Measurements from ENCODE around the gene GARNL3. TPM values are rescaled to one million over a fixed set of nuclear protein-coding genes. Genes with fewer than 3 reads are reported as not detected.

GARNL3 gene
- total RNA-seq, 2 donors from 2014 or later = 2.0 to 2.5 TPM

GRCh38 chr9:127314911-127315310, 50.3 kb downstream of the GARNL3 start:
- no peak for DNase-seq

DNA sequence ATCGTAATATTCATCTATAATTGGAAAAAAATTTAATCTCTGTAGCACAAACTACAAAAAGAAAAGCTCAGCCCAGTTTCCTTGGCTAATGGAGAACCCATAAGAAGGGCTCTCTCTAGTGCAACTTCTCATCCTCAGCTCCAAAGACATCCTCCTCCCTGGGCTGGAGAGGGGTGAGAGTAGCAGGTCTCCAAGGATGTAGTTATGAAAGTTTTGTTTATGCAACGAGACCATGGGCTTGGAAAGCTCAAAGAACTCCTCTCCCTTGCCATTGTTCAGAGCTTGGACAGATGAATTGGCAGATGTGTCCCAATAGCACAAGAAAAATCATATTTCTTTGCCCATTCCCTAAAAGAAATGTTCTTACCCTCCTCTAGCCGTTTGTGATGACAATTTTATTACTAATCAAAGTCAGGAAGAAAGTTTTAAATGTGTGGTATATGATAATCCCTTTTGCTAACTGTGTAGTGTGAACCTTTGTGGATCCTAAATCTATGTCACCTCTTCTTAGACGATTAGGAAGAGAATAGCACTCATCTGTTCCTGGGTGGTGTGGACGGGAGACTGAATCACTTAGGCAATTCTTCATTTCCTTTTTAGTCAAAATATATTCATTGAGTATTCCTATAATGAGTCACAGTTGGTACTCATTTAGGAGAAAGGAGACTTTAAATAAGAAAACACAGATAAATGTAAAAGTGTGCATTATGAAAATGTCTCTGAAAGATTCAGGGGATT, 52.2 kb downstream of the GARNL3 start:
- H3K9me3 ChIP-seq (ENCODE audit: control insufficient read depth, low read length, poor library complexity, severe bottlenecking) = no peaks in the 10 kb centered on the region
- ATAC-seq = no peak
- H3K4me1 Mint-ChIP-seq = no peaks in the 10 kb centered on the region
- DNase-seq = no peak
- H3K27ac Mint-ChIP-seq = no peak overlapping the region
- peaks cover 10% of the 10 kb centered on the region for H3K27me3 Mint-ChIP-seq
- H3K36me3 Mint-ChIP-seq (ENCODE audit: low read depth) = peaks cover 7% of the 10 kb centered on the region
- no peak overlapping the region for H3K4me3 Mint-ChIP-seq

More at GRCh38 chr9:127314911-127315310, 50.3 kb downstream of the GARNL3 start:
- H3K9me3 ChIP-seq (ENCODE audit: control insufficient read depth, low read length, poor library complexity, severe bottlenecking) = no peaks in the 10 kb centered on the region
- no peak overlapping the region for H3K27ac Mint-ChIP-seq
- no peaks in the 10 kb centered on the region for H3K4me1 Mint-ChIP-seq
- peaks cover 5% of the 10 kb centered on the region for H3K27me3 Mint-ChIP-seq
- no peak for ATAC-seq
- H3K4me3 Mint-ChIP-seq = no peak overlapping the region
- peaks cover 7% of the 10 kb centered on the region for H3K36me3 Mint-ChIP-seq (ENCODE audit: low read depth)

DNA sequence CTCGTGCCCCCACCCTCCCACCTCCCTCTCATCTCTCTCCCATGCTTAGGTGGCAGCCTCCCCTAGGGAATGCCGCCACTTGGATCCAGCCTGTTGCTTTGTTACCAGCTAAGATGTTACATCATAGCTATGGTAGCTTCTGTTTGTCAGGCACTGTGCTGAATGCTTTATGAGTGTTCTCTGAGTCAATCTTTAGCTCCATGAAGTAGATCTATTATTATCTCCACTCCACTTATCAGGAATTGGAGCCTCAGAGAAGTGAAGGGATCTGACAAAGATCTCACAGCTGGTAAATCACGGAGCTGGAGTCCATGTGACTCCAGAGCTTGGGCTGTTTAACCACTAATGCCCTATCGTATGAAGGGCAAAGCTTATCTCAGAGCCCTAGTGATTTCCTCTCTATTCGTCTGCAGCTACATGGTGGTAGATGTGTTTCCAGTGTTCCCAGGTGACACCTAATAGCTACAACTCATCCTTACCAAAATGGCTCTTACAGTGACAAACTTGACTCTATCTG, 54.1 kb downstream of the GARNL3 start:
- ATAC-seq = no peak
- no peaks in the 10 kb centered on the region for H3K9me3 ChIP-seq (ENCODE audit: control insufficient read depth, low read length, poor library complexity, severe bottlenecking)
- no peak overlapping the region for H3K27ac Mint-ChIP-seq
- H3K27me3 Mint-ChIP-seq = peaks cover 5% of the 10 kb centered on the region
- H3K4me1 Mint-ChIP-seq = no peaks in the 10 kb centered on the region
- peaks cover 3% of the 10 kb centered on the region for H3K36me3 Mint-ChIP-seq (ENCODE audit: low read depth)
- H3K4me3 Mint-ChIP-seq = no peak overlapping the region
- no peak for DNase-seq

GRCh38 chr9:127319366-127320114, 55.0 kb downstream of the GARNL3 start:
- Mint-ChIP-seq H3K4me1 (no peaks in the 10 kb centered on the region), H3K27ac (no peak overlapping the region), H3K27me3 (peaks cover 7% of the 10 kb centered on the region), H3K4me3 (no peak overlapping the region), H3K36me3 (ENCODE audit: low read depth) (peaks cover 3% of the 10 kb centered on the region)
- H3K9me3 ChIP-seq (ENCODE audit: control insufficient read depth, low read length, poor library complexity, severe bottlenecking) = no peaks in the 10 kb centered on the region
- ATAC-seq = no peak
- no peak for DNase-seq

- H3K27me3 Mint-ChIP-seq = peaks cover 11% of the 10 kb centered on the region
- no peaks in the 10 kb centered on the region for H3K4me1 Mint-ChIP-seq
- no peak for ATAC-seq
- no peak overlapping the region for H3K4me3 Mint-ChIP-seq
- no peak for DNase-seq
- no peaks in the 10 kb centered on the region for H3K9me3 ChIP-seq (ENCODE audit: control insufficient read depth, low read length, poor library complexity, severe bottlenecking)
- H3K36me3 Mint-ChIP-seq (ENCODE audit: low read depth) = peaks cover 2% of the 10 kb centered on the region
- no peak overlapping the region for H3K27ac Mint-ChIP-seq
Measured at GRCh38 chr9:127320115-127320378, 55.5 kb downstream of the GARNL3 start.

GRCh38 chr9:127323393-127323792, 58.8 kb downstream of the GARNL3 start:
- no peaks in the 10 kb centered on the region for H3K9me3 ChIP-seq (ENCODE audit: control insufficient read depth, low read length, poor library complexity, severe bottlenecking)
- H3K4me3 Mint-ChIP-seq = no peak overlapping the region
- H3K36me3 Mint-ChIP-seq (ENCODE audit: low read depth) = peaks cover 2% of the 10 kb centered on the region
- no peak for DNase-seq
- ATAC-seq = no peak
- H3K4me1 Mint-ChIP-seq = no peaks in the 10 kb centered on the region
- no peak overlapping the region for H3K27ac Mint-ChIP-seq
- H3K27me3 Mint-ChIP-seq = peaks cover 20% of the 10 kb centered on the region

DNA sequence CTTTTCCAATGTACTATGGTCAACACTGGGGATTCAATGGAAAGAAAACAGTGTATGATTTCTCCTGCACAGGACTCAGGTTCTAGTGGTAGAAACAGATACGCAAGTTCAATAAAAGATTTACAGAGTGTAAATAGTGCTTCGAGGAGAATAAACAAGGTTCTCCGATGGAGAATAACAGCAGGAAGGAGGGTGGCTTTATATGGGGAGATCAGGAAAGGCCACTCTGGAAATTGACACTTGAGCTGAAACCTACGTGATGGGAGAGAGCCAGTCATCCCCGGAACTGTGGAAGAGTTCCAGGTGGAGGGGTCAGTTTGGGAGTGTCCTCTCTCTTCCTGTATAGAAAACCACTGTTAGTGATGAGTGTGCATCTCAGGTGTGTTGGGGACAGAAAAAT, 65.9 kb downstream of the GARNL3 start:
- Mint-ChIP-seq H3K4me1 (peaks cover 4% of the 10 kb centered on the region), H3K27me3 (peaks cover 29% of the 10 kb centered on the region), H3K36me3 (ENCODE audit: low read depth) (peaks cover 4% of the 10 kb centered on the region), H3K4me3 (no peak overlapping the region), H3K27ac (no peak overlapping the region)
- ATAC-seq (no peak), DNase-seq (no peak)
- no peaks in the 10 kb centered on the region for H3K9me3 ChIP-seq (ENCODE audit: control insufficient read depth, low read length, poor library complexity, severe bottlenecking)

DNA sequence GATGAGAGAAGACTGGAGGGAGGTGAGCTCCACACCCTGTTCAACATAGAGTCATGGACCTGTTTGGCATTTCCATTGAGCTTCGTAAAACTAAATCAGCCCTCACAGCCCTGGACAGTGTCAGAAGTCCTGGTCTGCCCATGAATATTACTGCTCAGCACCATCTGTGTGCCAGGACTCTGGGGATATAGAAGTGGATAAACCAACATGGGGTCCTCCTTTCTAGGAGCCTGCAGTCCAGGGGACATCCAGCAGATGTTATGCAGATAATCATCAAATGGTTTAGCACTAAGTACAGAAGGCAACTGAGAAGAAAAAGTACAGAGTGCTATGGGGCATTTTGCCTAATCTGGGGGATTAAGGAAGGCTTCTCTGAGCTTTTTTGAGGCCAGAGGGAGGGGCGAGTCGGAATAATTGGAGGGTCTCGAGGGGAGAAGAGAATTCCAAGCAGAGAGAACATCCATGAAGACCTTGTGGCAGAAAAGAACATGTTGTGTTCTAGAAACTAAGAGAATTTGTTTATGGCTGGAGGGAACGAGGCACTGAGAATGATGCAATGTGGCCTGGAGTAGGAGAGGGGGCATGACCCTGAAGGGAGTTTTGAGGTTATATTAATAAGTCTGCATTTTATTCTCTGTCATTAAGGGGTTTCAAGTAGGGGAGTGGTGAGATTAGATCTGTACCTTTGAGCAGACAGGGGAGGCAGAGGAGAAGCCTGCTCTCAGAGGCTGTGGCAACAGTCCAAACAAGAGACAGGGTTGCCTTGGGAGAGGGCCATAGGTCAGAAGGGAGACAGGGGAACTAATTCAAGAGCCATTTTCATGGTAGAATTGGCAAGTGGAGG, 68.9 kb downstream of the GARNL3 start:
- Mint-ChIP-seq H3K27me3 (peaks cover 22% of the 10 kb centered on the region), H3K36me3 (ENCODE audit: low read depth) (peaks cover 4% of the 10 kb centered on the region), H3K27ac (no peak overlapping the region), H3K4me1 (peaks cover 4% of the 10 kb centered on the region), H3K4me3 (no peak overlapping the region)
- no peak for ATAC-seq
- no peaks in the 10 kb centered on the region for H3K9me3 ChIP-seq (ENCODE audit: control insufficient read depth, low read length, poor library complexity, severe bottlenecking)
- DNase-seq = no peak

GRCh38 chr9:127334725-127335124, 70.2 kb downstream of the GARNL3 start:
- peaks cover 5% of the 10 kb centered on the region for H3K36me3 Mint-ChIP-seq (ENCODE audit: low read depth)
- no peak for ATAC-seq
- H3K4me1 Mint-ChIP-seq = peaks cover 5% of the 10 kb centered on the region
- H3K9me3 ChIP-seq (ENCODE audit: control insufficient read depth, low read length, poor library complexity, severe bottlenecking) = no peaks in the 10 kb centered on the region
- no peak overlapping the region for H3K4me3 Mint-ChIP-seq
- H3K27me3 Mint-ChIP-seq = peaks cover 23% of the 10 kb centered on the region
- no peak overlapping the region for H3K27ac Mint-ChIP-seq
- DNase-seq = no peak

DNA sequence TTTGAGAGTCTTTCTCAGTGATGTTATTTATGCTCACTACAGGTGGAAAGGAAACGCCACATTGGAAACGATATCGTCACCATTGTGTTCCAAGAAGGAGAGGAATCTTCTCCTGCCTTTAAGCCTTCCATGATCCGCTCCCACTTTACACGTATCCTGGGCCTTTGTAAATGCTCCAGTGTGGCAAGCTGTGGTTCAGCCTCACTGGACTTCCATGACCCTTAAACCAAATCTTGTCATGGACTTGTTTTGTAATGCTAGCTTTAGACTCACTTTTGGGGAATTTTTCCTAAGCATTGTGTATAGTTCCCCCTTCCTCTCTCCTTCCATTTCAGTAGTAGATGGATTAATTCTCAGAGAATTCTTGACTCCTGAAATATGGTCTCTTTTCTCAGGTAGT, 71.5 kb downstream of the GARNL3 start:
- Mint-ChIP-seq H3K27ac (no peak overlapping the region), H3K27me3 (peaks cover 24% of the 10 kb centered on the region), H3K36me3 (ENCODE audit: low read depth) (peaks cover 12% of the 10 kb centered on the region), H3K4me3 (no peak overlapping the region), H3K4me1 (peaks cover 6% of the 10 kb centered on the region)
- no peaks in the 10 kb centered on the region for H3K9me3 ChIP-seq (ENCODE audit: control insufficient read depth, low read length, poor library complexity, severe bottlenecking)
- no peak for DNase-seq
- ATAC-seq = no peak

GRCh38 chr9:127336506-127337352, 72.2 kb downstream of the GARNL3 start:
- ATAC-seq (no peak), DNase-seq (no peak)
- H3K36me3 Mint-ChIP-seq (ENCODE audit: low read depth) = peaks cover 15% of the 10 kb centered on the region
- peaks cover 22% of the 10 kb centered on the region for H3K27me3 Mint-ChIP-seq
- no peaks in the 10 kb centered on the region for H3K9me3 ChIP-seq (ENCODE audit: control insufficient read depth, low read length, poor library complexity, severe bottlenecking)
- no peak overlapping the region for H3K27ac Mint-ChIP-seq
- H3K4me1 Mint-ChIP-seq = peaks cover 9% of the 10 kb centered on the region
- H3K4me3 Mint-ChIP-seq = no peak overlapping the region

GRCh38 chr9:127340721-127341120, 76.1 kb downstream of the GARNL3 start:
- no peak overlapping the region for H3K4me3 Mint-ChIP-seq
- peaks cover 6% of the 10 kb centered on the region for H3K4me1 Mint-ChIP-seq
- DNase-seq (no peak), ATAC-seq (no peak)
- H3K27ac Mint-ChIP-seq = no peak overlapping the region
- H3K36me3 Mint-ChIP-seq (ENCODE audit: low read depth) = peaks cover 11% of the 10 kb centered on the region
- H3K27me3 Mint-ChIP-seq = peaks cover 13% of the 10 kb centered on the region
- no peaks in the 10 kb centered on the region for H3K9me3 ChIP-seq (ENCODE audit: control insufficient read depth, low read length, poor library complexity, severe bottlenecking)

Measured in T-helper 17 cell (primary cell).